HCT116 (cell line): ENCODE results near the gene PPP1R16B. TPM values are rescaled to one million over a fixed set of nuclear protein-coding genes. Genes with fewer than 3 reads are reported as not detected.
A peak's percentile ranks its signal among the peaks of the same experiment; 100 is the strongest.

Experiments
- ATAC-seq: fragments of 200-7000 bp; cut with Tn5 transposase; 2 replicates; pipeline ENCODE4 v1.9.1; 2020; ENCODE audit warnings: mild to moderate bottlenecking, moderate library complexity
- BruUV-seq: library from RNA; stranded (reverse); fragments of 400-500 nt; replicated peaks from 2 replicates; lab custom pipeline; 2021; lab: Mats Ljungman, UMichigan
- CTCF ChIA-PET: fragments of 300-600 bp; sonication (Branson Sonifier 250); formaldehyde crosslinking; loops from one replicate; lab custom pipeline; 2021; ENCODE audit warnings: antibody characterized with exemption; lab: Charles Lee
- POLR2A ChIA-PET: fragments of 300-600, 350-600 bp; sonication (Branson Sonifier 250); formaldehyde crosslinking; loops from one replicate; lab custom pipeline; 2021; ENCODE audit warnings: antibody characterized with exemption; lab: Charles Lee
- RAD21 ChIA-PET, 2 experiments: fragments of 300-600 bp; sonication (Branson Sonifier 250); formaldehyde crosslinking; loops; one replicate each; lab custom pipeline; 2023; ENCODE audit warnings: low total read pairs in 2 of 2; ENCODE audit not compliant: uncharacterized antibody in 2 of 2, unreplicated experiment in 2 of 2, low non-redundant PET in 1 of 2; lab: Charles Lee
- DNase-seq: peaks from one replicate; pipeline ENCODE4 v3.0.0-alpha.2; 2010; ENCODE audit warnings: low read depth, low spot score
- H2AFZ ChIP-seq: fragments of 200-600 bp; shearing (Covaris generic), sonication (generic); 2 replicates; pipeline ENCODE4 v1.6.1; 2017; ENCODE audit warnings: low read depth, mixed run types, mixed read lengths, antibody characterized with exemption, low read length; ENCODE audit not compliant: poor library complexity, severe bottlenecking
- H3K27ac ChIP-seq: 2 replicates; pipeline ENCODE4 v1.5.1; 2012; ENCODE audit warnings: low read depth, low read length
- H3K27me3 ChIP-seq: fragments of 200-600 bp; sonication (generic); 2 replicates; pipeline ENCODE4 v1.6.1; 2016; ENCODE audit warnings: mixed run types, low read length, mixed read lengths; ENCODE audit not compliant: insufficient read depth
- H3K36me3 ChIP-seq, 2 experiments: fragments of 200-500 bp in 1 of 2; fragments of 200-600 bp in 1 of 2; sonication (Bioruptor generic) in 1 of 2; sonication (generic) in 1 of 2; 2 replicates each; pipeline versions ENCODE4 v1.5.1 to v1.6.1; 2014 to 2016; ENCODE audit warnings: low read length in 2 of 2, inconsistent platforms in 1 of 2, mixed read lengths in 1 of 2, mixed run types in 1 of 2; ENCODE audit not compliant: insufficient read depth in 2 of 2, control insufficient read depth in 1 of 2
- H3K4me1 ChIP-seq, 2 experiments: fragments of 200-600 bp in 1 of 2; sonication (generic) in 1 of 2; 2 replicates each; pipeline versions ENCODE4 v1.5.1 to v1.6.1; 2012 to 2017; ENCODE audit warnings: low read length in 2 of 2, inconsistent platforms in 1 of 2, mild to moderate bottlenecking in 1 of 2, mixed read lengths in 1 of 2, mixed run types in 1 of 2, moderate library complexity in 1 of 2; ENCODE audit not compliant: insufficient read depth in 2 of 2, control insufficient read depth in 1 of 2
- H3K4me2 ChIP-seq: fragments of 200-600 bp; sonication (generic); 2 replicates; pipeline ENCODE4 v1.6.1; 2017; ENCODE audit warnings: mixed run types, low read length, mixed read lengths
- H3K4me3 ChIP-seq, 2 experiments: fragments of 200-600 bp in 1 of 2; sonication (generic) in 1 of 2; replicated peaks in 1 of 2; 2 replicates each; pipeline ENCODE4 v1.5.1; 2011 to 2016; ENCODE audit warnings: low read length in 2 of 2, control low read depth in 1 of 2, low read depth in 1 of 2, mild to moderate bottlenecking in 1 of 2, mixed read lengths in 1 of 2, mixed run types in 1 of 2
- H3K79me2 ChIP-seq: fragments of 200-600 bp; sonication (generic); 2 replicates; pipeline ENCODE4 v1.6.1; 2017; ENCODE audit warnings: mild to moderate bottlenecking, mixed run types, low read length, moderate library complexity, mixed read lengths; ENCODE audit not compliant: insufficient read depth
- H3K9ac ChIP-seq: fragments of 200-600 bp; sonication (generic); 2 replicates; pipeline ENCODE4 v1.6.1; 2016; ENCODE audit warnings: low read length, mixed read lengths
- H3K9me2 ChIP-seq: fragments of 200-600 bp; sonication (generic), shearing (Covaris generic); 2 replicates; pipeline ENCODE4 v1.6.1; 2017; ENCODE audit warnings: mixed run types, mild to moderate bottlenecking, moderate library complexity; ENCODE audit not compliant: insufficient read depth
- H3K9me3 ChIP-seq, 2 experiments: fragments of 200-500 bp in 1 of 2; fragments of 200-600 bp in 1 of 2; sonication (Bioruptor generic) in 1 of 2; sonication (generic) in 1 of 2; 2 replicates each; pipeline ENCODE4 v1.6.1; 2014 to 2017; ENCODE audit warnings: low read length in 2 of 2, mixed read lengths in 2 of 2, inconsistent platforms in 1 of 2, low read depth in 1 of 2, mild to moderate bottlenecking in 1 of 2, mixed run types in 1 of 2, moderate library complexity in 1 of 2; ENCODE audit not compliant: control insufficient read depth in 1 of 2, insufficient read depth in 1 of 2
- H4K20me1 ChIP-seq: fragments of 200-600 bp; sonication (generic), shearing (Covaris generic); 2 replicates; pipeline ENCODE4 v1.6.1; 2017; ENCODE audit warnings: mixed run types, mild to moderate bottlenecking, moderate library complexity; ENCODE audit not compliant: insufficient read depth
- ATF3 ChIP-seq: IDR thresholded peaks from 2 replicates; pipeline ENCODE4 v1.6.1; 2012
- CTCF ChIP-seq, 3 experiments: fragments of 200-600 bp in 1 of 3; sonication (generic) in 1 of 3; IDR thresholded peaks in 2 of 3; conservative IDR thresholded peaks in 1 of 3; 2 replicates each; pipeline ENCODE4 v1.5.1; 2012 to 2017; ENCODE audit warnings: low read depth in 2 of 3, low read length in 2 of 3, antibody characterized with exemption in 1 of 3, borderline replicate concordance in 1 of 3, control low read depth in 1 of 3, mild to moderate bottlenecking in 1 of 3, mixed read lengths in 1 of 3, mixed run types in 1 of 3, moderate library complexity in 1 of 3; ENCODE audit not compliant: insufficient read depth in 1 of 3
- JUND ChIP-seq: IDR thresholded peaks from 2 replicates; pipeline ENCODE4 v1.6.1; 2012
- POLR2AphosphoS5 ChIP-seq: IDR thresholded peaks from 2 replicates; pipeline ENCODE4 v1.6.1; 2011; ENCODE audit warnings: mild to moderate bottlenecking, low read depth, low read length, moderate library complexity
- RAD21 ChIP-seq: IDR thresholded peaks from 2 replicates; pipeline ENCODE4 v1.6.1; 2012; ENCODE audit warnings: low read depth, mild to moderate bottlenecking
- REST ChIP-seq: IDR thresholded peaks from 2 replicates; pipeline ENCODE4 v1.6.1; 2012; ENCODE audit warnings: low read depth
- TCF7L2 ChIP-seq: IDR thresholded peaks from 2 replicates; pipeline ENCODE4 v1.7.0; 2011; ENCODE audit warnings: borderline replicate concordance, inconsistent platforms; ENCODE audit not compliant: insufficient read depth, insufficient read length; ENCODE audit errors: extremely low read depth
- intact Hi-C: fragments of 100-400 bp; cut with micrococcal nuclease; formaldehyde crosslinking; loops from 2 replicates; pipeline ENCODE4 v1.10.0; 2022
- total RNA-seq: library from RNA; stranded (reverse); gene quantifications from one replicate; pipeline ENCODE4 v1.2.1, GENCODE V29; 2021; ENCODE audit not compliant: unreplicated experiment

PPP1R16B gene
- total RNA-seq, 1 experiment from 2014 or later, result 0.52 TPM

GRCh38 chr20:38877483-38877882 is 72.0 kb downstream of the PPP1R16B start (continued):
- no peak for TF ChIP-seq TCF7L2
- no peak for TF ChIP-seq JUND
- TF ChIP-seq ATF3, result no peak
- no peak for TF ChIP-seq CTCF (IDR thresholded peaks at IDR 0.05 in 2 of 3, conservative IDR thresholded peaks at IDR 0.05 in 1 of 3; ENCODE audit: borderline replicate concordance in 1 of 3, insufficient read depth in 1 of 3, low read depth in 2 of 3, low read length in 2 of 3)

GRCh38 chr20:38878866-38879265 is 73.4 kb downstream of the PPP1R16B start:
- no peaks in the 10 kb centered on the region for H3K36me3 ChIP-seq
- no peaks in the 10 kb centered on the region for H4K20me1 ChIP-seq
- H3K4me3 ChIP-seq, result no peak overlapping the region
- no peaks in the 10 kb centered on the region for H3K79me2 ChIP-seq
- no TSS peak for BruUV-seq
- ChIA-PET POLR2A (no interaction called here), CTCF (no interaction called here), RAD21 (no interaction called here)
- H3K9me3 ChIP-seq, result no peaks in the 10 kb centered on the region
- no peak overlapping the region for H3K27ac ChIP-seq
- H2AFZ ChIP-seq, result no peak overlapping the region
- DNase-seq (no peak), ATAC-seq (no peak)
- no peaks in the 10 kb centered on the region for H3K9me2 ChIP-seq
- TF ChIP-seq POLR2AphosphoS5 (no peak), REST (peak; percentile 64), ATF3 (no peak), RAD21 (no peak)
- peaks cover 4% of the 10 kb centered on the region; the same call in 1 of the 2 replicates for H3K27me3 ChIP-seq
- intact Hi-C loops, result no loop called here
- H3K4me1 ChIP-seq, result peaks cover 2 to 6% of the 10 kb centered on the region in 2 experiments; a peak in 2 of 4 replicates
- H3K4me2 ChIP-seq, result no peak overlapping the region
- no peak overlapping the region for H3K9ac ChIP-seq
